ENCODE measurements around the gene BMP5.
"Not testable (repeated sequence)": the region's sequence is repeated elsewhere in the genome, so short reads cannot be mapped to it uniquely, and the experiment has no call there.

The BMP5 gene

DNA sequence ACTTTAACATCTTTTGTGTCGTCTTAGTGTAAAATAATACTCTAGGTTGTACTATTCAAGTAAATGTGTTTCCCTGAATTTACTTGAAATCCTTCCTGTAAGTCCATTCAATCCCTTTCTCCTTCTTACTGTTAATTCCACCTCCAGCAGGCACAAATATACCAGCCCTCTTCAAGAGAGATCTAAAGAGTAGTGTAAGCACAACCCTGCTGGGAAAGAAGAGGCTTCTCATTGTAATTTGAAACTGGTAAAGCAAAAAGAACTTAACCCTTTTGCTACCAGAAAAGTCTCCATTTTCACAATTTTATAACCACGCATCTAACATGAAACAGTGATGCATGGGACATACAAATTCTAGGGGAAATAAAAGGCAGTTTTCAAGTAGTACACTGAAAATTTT, at the start of gene BMP5:
BMP5 (minus strand) TSS at position 191 of the 400 bp plus-strand sequence. CDS start 725 bp downstream, outside the sequence.
- DNase-seq (ENCODE audit: low read depth in 2 of 2) = no peak

DNA sequence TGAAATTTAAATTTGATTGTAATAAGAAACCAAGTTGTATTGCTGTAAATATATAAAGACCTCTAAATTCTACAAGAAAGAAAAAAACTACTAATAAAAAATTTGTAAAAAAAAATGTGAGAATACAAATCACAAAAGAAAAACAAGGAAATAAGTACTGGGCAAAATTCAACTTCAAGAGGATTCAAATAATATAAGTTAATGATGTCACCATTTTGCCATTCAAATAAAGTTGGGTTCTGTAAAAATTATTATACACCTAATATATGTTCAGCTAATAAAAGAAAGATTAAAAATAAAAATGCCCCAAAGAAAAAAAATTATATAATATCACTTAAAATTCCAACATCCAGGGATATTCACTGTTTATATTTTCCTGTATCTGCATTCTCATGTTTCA, 47.0 kb upstream of the BMP5 start:
- DNase-seq (ENCODE audit: low read depth in 2 of 2) = no peak

GRCh38 chr6:55919716-55920308, 44.4 kb upstream of the BMP5 start:
- DNase-seq (ENCODE audit: low read depth in 2 of 2) = no peak

GRCh38 chr6:55918639-55919038, 43.2 kb upstream of the BMP5 start:
- DNase-seq (ENCODE audit: low read depth in 2 of 2) = no peak

DNA sequence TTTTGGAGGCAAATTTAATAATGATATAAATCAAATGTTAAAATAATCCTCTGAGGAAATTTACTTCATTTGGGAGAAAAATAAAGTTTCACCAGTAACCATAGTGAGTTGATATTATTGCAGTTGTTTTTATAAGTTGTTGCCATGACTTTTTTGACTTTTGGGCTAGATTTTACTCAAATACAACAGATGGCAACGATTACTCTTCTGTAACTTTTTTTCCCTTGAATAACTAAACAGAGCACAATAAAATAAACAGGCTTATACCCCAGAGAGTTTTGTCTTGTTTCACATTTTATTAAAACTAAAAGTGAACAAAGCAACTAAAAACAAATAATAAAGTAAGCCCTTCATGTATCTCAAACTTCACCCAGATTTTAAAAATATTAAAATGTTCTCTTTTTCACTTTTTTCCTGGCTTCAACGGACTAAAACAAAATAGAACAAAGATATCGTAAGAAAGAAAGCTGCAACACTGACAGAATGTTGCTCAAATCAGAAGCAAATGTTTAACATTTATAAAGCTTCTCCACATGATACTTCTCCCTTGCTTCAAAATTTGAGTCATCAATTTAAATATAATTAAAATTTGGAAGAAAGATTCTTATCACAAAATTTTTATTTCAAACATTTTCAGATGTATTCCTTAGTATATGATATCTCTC, 42.5 kb upstream of the BMP5 start:
- no peak for DNase-seq (ENCODE audit: low read depth in 2 of 2)

GRCh38 chr6:55916188-55916587, 40.8 kb upstream of the BMP5 start:
- DNase-seq (ENCODE audit: low read depth in 2 of 2) = no peak

- DNase-seq (ENCODE audit: low read depth in 2 of 2) = no peak
Observed at GRCh38 chr6:55913228-55914195, 38.1 kb upstream of the BMP5 start.

DNA sequence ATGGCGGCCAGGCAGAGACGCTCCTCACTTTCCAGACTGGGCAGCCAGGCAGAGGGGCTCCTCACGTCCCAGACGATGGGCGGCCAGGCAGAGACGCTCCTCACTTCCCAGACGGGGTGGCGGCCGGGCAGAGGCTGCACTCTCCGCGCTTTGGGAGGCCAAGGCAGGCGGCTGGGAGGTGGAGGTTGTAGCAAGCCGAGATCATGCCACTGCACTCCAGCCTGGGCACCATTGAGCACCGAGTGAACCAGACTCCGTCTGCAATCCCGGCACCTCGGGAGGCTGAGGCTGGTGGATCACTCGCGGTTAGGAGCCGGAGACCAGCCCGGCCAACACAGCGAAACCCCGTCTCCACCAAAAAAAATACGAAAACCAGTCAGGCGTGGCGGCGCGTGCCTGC, 35.1 kb upstream of the BMP5 start:
- DNase-seq (ENCODE audit: low read depth in 2 of 2) = not testable (repeated sequence)

GRCh38 chr6:55909911-55910310, 34.5 kb upstream of the BMP5 start:
- DNase-seq (ENCODE audit: low read depth in 2 of 2) = not testable (repeated sequence)

GRCh38 chr6:55902796-55903195, 27.4 kb upstream of the BMP5 start:
- no peak for DNase-seq (ENCODE audit: low read depth in 2 of 2)

DNA sequence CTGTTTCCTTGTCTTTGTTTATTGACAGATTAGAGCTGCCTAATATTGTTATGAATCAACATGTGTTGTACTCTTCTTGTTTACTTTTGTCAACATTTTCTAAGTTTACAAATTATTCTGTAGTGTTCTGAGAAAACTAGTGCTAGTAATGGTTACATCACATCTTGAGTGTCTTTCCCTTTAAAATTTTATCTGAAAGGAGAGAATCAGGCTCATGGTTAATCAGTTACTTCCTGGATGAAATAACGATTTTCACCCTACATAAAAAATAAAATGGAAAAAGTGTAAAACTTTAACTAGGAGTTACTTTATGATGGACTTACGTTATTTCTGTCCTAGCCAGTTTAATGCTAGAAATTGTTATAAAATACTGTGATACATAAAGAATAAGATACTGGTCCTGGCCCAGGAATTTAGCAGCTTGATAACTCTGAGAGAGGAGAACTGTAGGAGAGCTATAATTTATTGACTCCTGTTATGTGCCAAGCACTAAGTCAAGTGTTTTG, 26.4 kb upstream of the BMP5 start:
- DNase-seq (ENCODE audit: low read depth in 2 of 2) = no peak

DNA sequence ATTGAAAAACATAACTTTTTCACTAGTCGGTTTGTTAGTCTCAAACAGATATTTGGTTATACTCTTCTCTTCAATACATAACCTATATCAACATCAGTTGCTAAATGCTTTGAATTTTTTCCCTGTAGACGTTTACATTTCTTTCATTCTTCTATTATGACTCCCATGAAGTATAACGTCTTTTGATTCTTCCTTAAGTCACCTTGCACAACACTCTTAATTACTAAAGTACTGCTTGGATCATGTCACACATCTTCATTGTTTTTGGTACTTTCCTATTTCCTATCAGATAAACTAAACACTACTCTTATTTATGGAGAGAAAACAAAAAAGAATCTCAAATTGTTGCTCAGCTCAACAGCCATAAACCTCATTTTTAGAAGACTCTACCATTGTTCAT, 23.0 kb upstream of the BMP5 start:
- DNase-seq (ENCODE audit: low read depth in 2 of 2) = no peak

GRCh38 chr6:55897346-55897745, 22.0 kb upstream of the BMP5 start:
- DNase-seq (ENCODE audit: low read depth in 2 of 2) = no peak

DNA sequence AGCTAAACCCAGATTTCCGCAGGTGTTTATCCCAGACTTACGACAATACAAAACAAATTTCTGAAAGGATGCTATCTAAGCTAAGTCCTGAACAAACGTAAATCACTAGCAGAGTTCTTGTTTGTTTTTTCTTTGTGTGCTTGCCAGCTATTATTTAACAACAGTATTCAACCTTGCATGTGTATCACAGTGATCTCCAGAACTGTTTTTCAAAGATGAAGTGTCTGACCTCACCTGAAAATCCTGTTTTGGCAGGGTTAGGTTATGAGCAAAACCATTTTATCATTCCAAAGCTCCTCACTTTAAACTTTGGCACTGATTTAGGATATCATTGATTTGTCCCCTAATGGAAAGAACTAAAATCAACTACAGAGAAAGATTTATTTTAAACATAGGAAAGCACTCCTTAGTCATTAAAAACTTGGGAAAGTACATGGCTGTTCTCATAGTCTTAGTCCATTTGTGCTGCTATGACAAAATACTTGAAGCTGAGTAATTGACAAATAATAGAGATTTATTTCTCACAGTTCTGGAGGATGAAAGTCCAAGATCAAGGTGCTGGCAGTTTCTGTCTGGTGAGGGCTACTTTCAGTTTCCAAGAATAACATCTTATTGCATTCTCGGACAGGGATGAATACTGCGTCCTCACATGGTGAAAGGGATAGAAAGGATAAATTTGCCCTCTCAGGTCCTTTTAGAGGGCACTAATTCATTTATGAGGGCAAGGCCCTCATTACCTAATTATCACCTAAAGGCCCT, 20.8 kb upstream of the BMP5 start:
- no peak for DNase-seq (ENCODE audit: low read depth in 2 of 2)

- DNase-seq (ENCODE audit: low read depth in 2 of 2) = no peak
Observed at GRCh38 chr6:55892749-55893357, 17.5 kb upstream of the BMP5 start.

GRCh38 chr6:55888917-55889316, 13.5 kb upstream of the BMP5 start:
- no peak for DNase-seq (ENCODE audit: low read depth in 2 of 2)

DNA sequence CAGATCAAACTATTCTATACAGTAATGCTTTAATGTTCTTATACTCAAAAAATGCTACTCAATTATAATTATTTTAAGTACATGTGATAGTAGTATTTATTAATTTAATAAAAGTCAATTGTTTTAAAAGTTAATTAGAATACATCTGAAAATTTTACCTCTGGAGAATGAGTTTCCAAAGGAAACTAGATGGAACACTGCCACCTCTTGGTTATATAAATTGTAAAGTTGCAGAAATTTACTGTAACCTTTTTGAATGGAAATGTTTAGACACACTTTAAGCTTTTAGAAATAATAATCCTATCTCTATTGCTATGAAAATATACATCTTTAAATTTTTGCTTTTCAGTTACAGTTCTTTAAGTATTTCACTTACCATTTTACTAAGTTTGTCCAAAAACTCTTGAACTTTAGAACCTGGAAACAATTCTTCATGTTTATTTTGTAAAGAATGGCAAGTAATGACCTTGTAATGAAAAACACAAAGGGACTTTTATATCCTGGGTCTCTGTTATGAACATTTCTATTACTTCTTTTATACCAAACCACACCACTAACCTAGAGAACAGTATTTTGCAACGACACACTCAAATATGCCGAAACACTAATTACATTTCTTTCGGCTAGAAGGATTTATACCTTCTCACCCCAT, 10.9 kb upstream of the BMP5 start:
- no peak for DNase-seq (ENCODE audit: low read depth in 2 of 2)

DNA sequence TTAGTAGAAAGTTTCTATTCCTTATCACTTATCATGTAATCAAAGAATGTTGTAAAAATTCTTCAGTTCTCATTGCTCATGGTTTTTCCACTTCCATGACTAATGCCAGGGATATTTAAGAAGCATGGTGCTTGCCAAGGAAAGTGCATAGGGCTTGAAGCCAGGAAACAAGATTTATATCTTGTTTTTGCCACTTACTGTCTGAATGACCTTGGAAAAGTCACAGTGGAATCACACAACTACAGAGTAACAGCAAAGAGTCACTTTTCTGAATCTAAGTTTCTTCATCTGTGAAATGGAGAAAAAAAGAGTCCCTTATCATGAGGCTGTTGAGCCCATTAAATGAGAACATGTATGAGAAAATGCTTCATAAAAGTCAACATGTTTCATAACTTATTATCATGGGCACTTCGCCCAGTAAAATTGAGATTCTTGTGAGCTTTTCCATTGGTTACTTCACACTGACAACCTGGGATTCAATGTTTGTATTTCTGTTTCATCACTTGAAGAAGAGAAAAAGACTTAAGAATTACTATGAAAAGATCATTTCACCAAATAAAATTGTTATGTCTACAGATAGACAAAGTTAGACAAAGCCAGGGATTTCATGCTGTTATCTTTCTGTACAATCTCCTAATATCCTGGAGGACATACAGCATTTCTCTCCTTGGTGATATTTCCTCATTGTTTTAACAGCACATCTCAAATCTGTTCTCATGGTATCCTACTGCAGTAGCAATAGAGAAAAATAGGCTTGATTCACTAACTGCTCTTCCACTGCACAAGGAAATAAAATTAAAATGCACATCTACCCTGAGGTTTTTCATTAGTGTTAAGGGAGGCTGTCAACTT, 7.6 kb upstream of the BMP5 start:
- no peak for DNase-seq (ENCODE audit: low read depth in 2 of 2)

DNA sequence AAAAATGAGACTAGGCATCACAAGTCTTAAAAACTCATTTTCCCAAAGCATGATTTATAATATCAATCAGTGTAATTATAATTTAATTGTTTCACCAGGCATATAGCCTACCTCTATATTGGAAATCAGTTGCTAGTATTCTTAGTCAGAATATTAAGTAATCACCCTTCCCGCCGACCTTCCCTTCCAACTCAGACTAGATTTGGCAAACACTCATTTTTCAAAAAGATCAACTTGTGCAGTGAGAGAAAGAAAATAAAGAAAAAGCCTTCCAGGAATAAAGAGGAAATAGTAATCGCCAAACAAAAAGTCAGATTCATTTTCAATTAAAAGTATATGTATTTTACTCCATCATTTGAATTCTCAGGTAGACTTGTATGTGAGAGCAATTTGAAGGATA, 1.9 kb upstream of the BMP5 start:
- no peak for DNase-seq (ENCODE audit: low read depth in 2 of 2)

GRCh38 chr6:55874316-55874715, 1.1 kb downstream of the BMP5 start:
- DNase-seq (ENCODE audit: low read depth in 2 of 2) = no peak
